B cell (primary cell): ENCODE results near the gene METTL26.
A peak's percentile ranks its signal among the peaks of the same experiment; 100 is the strongest.

Experiments
- EZH2 ChIP-seq: IDR thresholded peaks from 2 replicates; pipeline ENCODE4 v1.6.1; 2012; ENCODE audit warnings: borderline replicate concordance, low read depth, mild to moderate bottlenecking, moderate library complexity, low read length; ENCODE audit not compliant: insufficient read depth, poor library complexity, severe bottlenecking
- TF ChIP-seq, protein P1 (sequence below): fragments of 200-600 bp; IDR thresholded peaks from one replicate; pipeline ENCODE4 v1.8.0; 2022; ENCODE audit warnings: antibody characterized with exemption, mild to moderate bottlenecking

DNA sequence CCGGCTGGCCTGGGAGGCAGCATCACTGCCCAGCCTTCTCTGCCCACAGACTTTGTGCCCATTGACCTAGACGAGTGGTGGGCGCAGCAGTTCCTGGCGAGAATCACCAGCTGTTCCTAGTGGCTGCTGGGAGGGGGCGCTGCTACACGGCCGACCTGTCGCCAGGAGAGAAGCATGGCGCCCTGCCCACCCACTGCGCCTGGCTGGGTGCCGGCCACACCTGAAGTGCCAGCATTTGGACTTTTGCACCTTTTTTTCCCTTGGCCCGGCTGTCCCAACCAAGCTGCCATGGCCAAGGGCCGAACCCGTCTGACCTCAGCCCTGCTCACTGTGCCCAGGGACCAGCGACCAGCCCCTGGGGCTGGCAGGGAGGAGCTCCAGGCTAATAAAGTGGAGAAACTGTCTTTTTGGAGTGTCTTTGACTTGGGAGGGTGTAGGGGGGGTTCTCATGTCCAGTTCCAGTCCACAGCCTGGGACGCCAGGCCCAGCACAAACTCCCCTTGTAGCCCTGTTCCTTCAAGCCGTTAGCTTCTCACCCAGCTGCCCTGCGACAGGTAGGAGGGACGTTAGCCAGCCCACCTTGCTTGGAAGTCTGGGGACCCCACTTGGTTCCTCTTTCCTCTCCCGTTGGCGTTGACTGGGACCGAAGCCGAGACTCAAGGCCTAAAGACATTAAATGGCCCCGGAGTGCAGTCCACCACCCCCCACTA lies 12.1 kb upstream of the METTL26 start:
- TF ChIP-seq, protein P1, sequence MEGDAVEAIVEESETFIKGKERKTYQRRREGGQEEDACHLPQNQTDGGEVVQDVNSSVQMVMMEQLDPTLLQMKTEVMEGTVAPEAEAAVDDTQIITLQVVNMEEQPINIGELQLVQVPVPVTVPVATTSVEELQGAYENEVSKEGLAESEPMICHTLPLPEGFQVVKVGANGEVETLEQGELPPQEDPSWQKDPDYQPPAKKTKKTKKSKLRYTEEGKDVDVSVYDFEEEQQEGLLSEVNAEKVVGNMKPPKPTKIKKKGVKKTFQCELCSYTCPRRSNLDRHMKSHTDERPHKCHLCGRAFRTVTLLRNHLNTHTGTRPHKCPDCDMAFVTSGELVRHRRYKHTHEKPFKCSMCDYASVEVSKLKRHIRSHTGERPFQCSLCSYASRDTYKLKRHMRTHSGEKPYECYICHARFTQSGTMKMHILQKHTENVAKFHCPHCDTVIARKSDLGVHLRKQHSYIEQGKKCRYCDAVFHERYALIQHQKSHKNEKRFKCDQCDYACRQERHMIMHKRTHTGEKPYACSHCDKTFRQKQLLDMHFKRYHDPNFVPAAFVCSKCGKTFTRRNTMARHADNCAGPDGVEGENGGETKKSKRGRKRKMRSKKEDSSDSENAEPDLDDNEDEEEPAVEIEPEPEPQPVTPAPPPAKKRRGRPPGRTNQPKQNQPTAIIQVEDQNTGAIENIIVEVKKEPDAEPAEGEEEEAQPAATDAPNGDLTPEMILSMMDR = peak; percentile 41
- no peak for TF ChIP-seq EZH2
